ENCODE data around the gene ARHGEF35.
"Not testable (repeated sequence)": the region's sequence is repeated elsewhere in the genome, so short reads cannot be mapped to it uniquely, and the experiment has no call there.

ARHGEF35 gene

GRCh38 chr7:144195212-144195872 lies at the start of gene ARHGEF35:
ARHGEF35 (minus strand) TSS chr7:144195833; CDS start chr7:144188383, 7,450 bp downstream.
- H3K4me3 ChIP-seq (ENCODE audit: low read length); H3K9me3 ChIP-seq (ENCODE audit: control insufficient read depth, low read length); H3K27me3 ChIP-seq (ENCODE audit: control insufficient read depth, insufficient read depth, low read length); H3K4me1 ChIP-seq (ENCODE audit: control insufficient read depth, insufficient read depth, low read length); H3K9ac ChIP-seq (ENCODE audit: low read length); H3K36me3 ChIP-seq (ENCODE audit: control insufficient read depth, insufficient read depth, low read length): not testable (repeated sequence)

GRCh38 chr7:144245372-144245771 lies 49.7 kb upstream of the ARHGEF35 start:
- not testable (repeated sequence) for H3K4me1 ChIP-seq (ENCODE audit: control insufficient read depth, insufficient read depth, low read length); H3K9ac ChIP-seq (ENCODE audit: low read length); H3K36me3 ChIP-seq (ENCODE audit: control insufficient read depth, insufficient read depth, low read length); H3K27me3 ChIP-seq (ENCODE audit: control insufficient read depth, insufficient read depth, low read length); H3K9me3 ChIP-seq (ENCODE audit: control insufficient read depth, low read length); H3K4me3 ChIP-seq (ENCODE audit: low read length)

GRCh38 chr7:144239365-144239764 lies 43.7 kb upstream of the ARHGEF35 start, which contains the start of gene OR2A42:
OR2A42 (minus strand) TSS chr7:144239605; CDS start chr7:144232843, 6,762 bp downstream.
- H3K36me3 ChIP-seq (ENCODE audit: control insufficient read depth, insufficient read depth, low read length) = not testable (repeated sequence)

GRCh38 chr7:144238530-144239082 lies 43.0 kb upstream of the ARHGEF35 start:
- H3K9me3 ChIP-seq (ENCODE audit: control insufficient read depth, low read length); H3K9ac ChIP-seq (ENCODE audit: low read length); H3K27me3 ChIP-seq (ENCODE audit: control insufficient read depth, insufficient read depth, low read length); H3K36me3 ChIP-seq (ENCODE audit: control insufficient read depth, insufficient read depth, low read length); H3K4me3 ChIP-seq (ENCODE audit: low read length); H3K4me1 ChIP-seq (ENCODE audit: control insufficient read depth, insufficient read depth, low read length): not testable (repeated sequence)

More at GRCh38 chr7:144239365-144239764, 43.7 kb upstream of the ARHGEF35 start, which contains the start of gene OR2A42:
- not testable (repeated sequence) for H3K4me1 ChIP-seq (ENCODE audit: control insufficient read depth, insufficient read depth, low read length); H3K9ac ChIP-seq (ENCODE audit: low read length); H3K27me3 ChIP-seq (ENCODE audit: control insufficient read depth, insufficient read depth, low read length); H3K4me3 ChIP-seq (ENCODE audit: low read length); H3K9me3 ChIP-seq (ENCODE audit: control insufficient read depth, low read length)

- not testable (repeated sequence) for H3K36me3 ChIP-seq (ENCODE audit: control insufficient read depth, insufficient read depth, low read length); H3K9me3 ChIP-seq (ENCODE audit: control insufficient read depth, low read length); H3K27me3 ChIP-seq (ENCODE audit: control insufficient read depth, insufficient read depth, low read length); H3K4me1 ChIP-seq (ENCODE audit: control insufficient read depth, insufficient read depth, low read length); H3K4me3 ChIP-seq (ENCODE audit: low read length); H3K9ac ChIP-seq (ENCODE audit: low read length)
Measured at GRCh38 chr7:144233039-144233438, 37.4 kb upstream of the ARHGEF35 start.

GRCh38 chr7:144231027-144231426 lies 35.4 kb upstream of the ARHGEF35 start:
- H3K36me3 ChIP-seq (ENCODE audit: control insufficient read depth, insufficient read depth, low read length); H3K27me3 ChIP-seq (ENCODE audit: control insufficient read depth, insufficient read depth, low read length); H3K9me3 ChIP-seq (ENCODE audit: control insufficient read depth, low read length); H3K9ac ChIP-seq (ENCODE audit: low read length); H3K4me1 ChIP-seq (ENCODE audit: control insufficient read depth, insufficient read depth, low read length); H3K4me3 ChIP-seq (ENCODE audit: low read length): not testable (repeated sequence)

- not testable (repeated sequence) for H3K9ac ChIP-seq (ENCODE audit: low read length); H3K4me1 ChIP-seq (ENCODE audit: control insufficient read depth, insufficient read depth, low read length); H3K9me3 ChIP-seq (ENCODE audit: control insufficient read depth, low read length); H3K27me3 ChIP-seq (ENCODE audit: control insufficient read depth, insufficient read depth, low read length); H3K4me3 ChIP-seq (ENCODE audit: low read length); H3K36me3 ChIP-seq (ENCODE audit: control insufficient read depth, insufficient read depth, low read length)
Measured at GRCh38 chr7:144228810-144229209, 33.2 kb upstream of the ARHGEF35 start.

- not testable (repeated sequence) for H3K4me3 ChIP-seq (ENCODE audit: low read length); H3K4me1 ChIP-seq (ENCODE audit: control insufficient read depth, insufficient read depth, low read length); H3K27me3 ChIP-seq (ENCODE audit: control insufficient read depth, insufficient read depth, low read length); H3K9me3 ChIP-seq (ENCODE audit: control insufficient read depth, low read length); H3K9ac ChIP-seq (ENCODE audit: low read length); H3K36me3 ChIP-seq (ENCODE audit: control insufficient read depth, insufficient read depth, low read length)
Measured at GRCh38 chr7:144226866-144227265, 31.2 kb upstream of the ARHGEF35 start.

- H3K9ac ChIP-seq (ENCODE audit: low read length); H3K4me3 ChIP-seq (ENCODE audit: low read length); H3K4me1 ChIP-seq (ENCODE audit: control insufficient read depth, insufficient read depth, low read length); H3K36me3 ChIP-seq (ENCODE audit: control insufficient read depth, insufficient read depth, low read length); H3K27me3 ChIP-seq (ENCODE audit: control insufficient read depth, insufficient read depth, low read length); H3K9me3 ChIP-seq (ENCODE audit: control insufficient read depth, low read length): not testable (repeated sequence)
Measured at GRCh38 chr7:144223675-144224074, 28.0 kb upstream of the ARHGEF35 start.

GRCh38 chr7:144220531-144220930 lies 24.9 kb upstream of the ARHGEF35 start:
- H3K27me3 ChIP-seq (ENCODE audit: control insufficient read depth, insufficient read depth, low read length); H3K4me3 ChIP-seq (ENCODE audit: low read length); H3K36me3 ChIP-seq (ENCODE audit: control insufficient read depth, insufficient read depth, low read length); H3K9ac ChIP-seq (ENCODE audit: low read length); H3K9me3 ChIP-seq (ENCODE audit: control insufficient read depth, low read length); H3K4me1 ChIP-seq (ENCODE audit: control insufficient read depth, insufficient read depth, low read length): not testable (repeated sequence)

GRCh38 chr7:144219149-144219548 lies 23.5 kb upstream of the ARHGEF35 start:
- not testable (repeated sequence) for H3K9me3 ChIP-seq (ENCODE audit: control insufficient read depth, low read length); H3K36me3 ChIP-seq (ENCODE audit: control insufficient read depth, insufficient read depth, low read length); H3K4me3 ChIP-seq (ENCODE audit: low read length); H3K9ac ChIP-seq (ENCODE audit: low read length); H3K27me3 ChIP-seq (ENCODE audit: control insufficient read depth, insufficient read depth, low read length); H3K4me1 ChIP-seq (ENCODE audit: control insufficient read depth, insufficient read depth, low read length)

- H3K4me1 ChIP-seq (ENCODE audit: control insufficient read depth, insufficient read depth, low read length); H3K9me3 ChIP-seq (ENCODE audit: control insufficient read depth, low read length); H3K36me3 ChIP-seq (ENCODE audit: control insufficient read depth, insufficient read depth, low read length); H3K4me3 ChIP-seq (ENCODE audit: low read length); H3K27me3 ChIP-seq (ENCODE audit: control insufficient read depth, insufficient read depth, low read length); H3K9ac ChIP-seq (ENCODE audit: low read length): not testable (repeated sequence)
Measured at GRCh38 chr7:144218581-144218980, 22.9 kb upstream of the ARHGEF35 start.

GRCh38 chr7:144217200-144217599 lies 21.6 kb upstream of the ARHGEF35 start:
- not testable (repeated sequence) for H3K9me3 ChIP-seq (ENCODE audit: control insufficient read depth, low read length); H3K9ac ChIP-seq (ENCODE audit: low read length); H3K4me1 ChIP-seq (ENCODE audit: control insufficient read depth, insufficient read depth, low read length)

More at GRCh38 chr7:144217200-144217599, 21.6 kb upstream of the ARHGEF35 start:
- H3K27me3 ChIP-seq (ENCODE audit: control insufficient read depth, insufficient read depth, low read length); H3K4me3 ChIP-seq (ENCODE audit: low read length); H3K36me3 ChIP-seq (ENCODE audit: control insufficient read depth, insufficient read depth, low read length): not testable (repeated sequence)

Measured in mucosa of stomach (tissue), 1 donor.